Esophagus muscularis mucosa (tissue), 4 donors: ENCODE results near the gene PDP2. TPM values are rescaled to one million over a fixed set of nuclear protein-coding genes. Genes with fewer than 3 reads are reported as not detected.

ENCODE experiments used
- DNase-seq: peaks from one replicate; pipeline ENCODE4 v3.0.0-alpha.2; 2017; ENCODE audit errors: extremely low spot score
- H3K27ac ChIP-seq, 4 donors: fragments of 200-600 bp; sonication (generic); replicated peaks in 1 of 4; 1 replicate in 3 of 4; 2 replicates in 1 of 4; pipeline ENCODE4 v1.5.1; 2016 to 2019; ENCODE audit warnings: mild to moderate bottlenecking in 1 of 4
- H3K27me3 ChIP-seq, 4 donors: fragments of 200-600 bp; sonication (generic); one replicate each; pipeline versions ENCODE4 v1.5.1 to v1.6.0; 2016 to 2019
- H3K36me3 ChIP-seq, 4 donors: fragments of 200-600 bp; sonication (generic); one replicate each; pipeline ENCODE4 v1.5.1; 2016 to 2019
- H3K4me1 ChIP-seq, 4 donors: fragments of 200-600 bp; sonication (generic); one replicate each; pipeline ENCODE4 v1.5.1; 2016 to 2019
- H3K4me3 ChIP-seq, 4 donors: fragments of 200-600 bp; sonication (generic); 1 replicate in 2 of 4; 2 replicates in 2 of 4; pipeline ENCODE4 v1.5.1; 2016 to 2019; ENCODE audit warnings: mild to moderate bottlenecking in 4 of 4, moderate library complexity in 1 of 4
- H3K9me3 ChIP-seq, 4 donors: fragments of 200-600 bp; sonication (generic); 1 replicate in 3 of 4; 2 replicates in 1 of 4; pipeline ENCODE4 v1.5.1; 2016 to 2019
- CTCF ChIP-seq, 3 experiments: fragments of 200-600 bp in 2 of 3; fragments of 450-650 bp in 1 of 3; sonication (generic) in 2 of 3; IDR thresholded peaks; one replicate each; pipeline ENCODE4 v1.5.1; 2017 to 2019; ENCODE audit warnings: antibody characterized with exemption in 3 of 3, mild to moderate bottlenecking in 2 of 3, moderate library complexity in 1 of 3
- EP300 ChIP-seq: sonication (generic); formaldehyde crosslinking; IDR thresholded peaks from one replicate; pipeline ENCODE4 v1.6.1; 2017; ENCODE audit warnings: antibody characterized with exemption
- POLR2A ChIP-seq: fragments of 450-650 bp; IDR thresholded peaks from one replicate; pipeline ENCODE4 v1.6.1; 2017; ENCODE audit warnings: antibody characterized with exemption, moderate library complexity, mild to moderate bottlenecking, low read depth
- POLR2AphosphoS5 ChIP-seq, 2 donors: sonication (generic); formaldehyde crosslinking; IDR thresholded peaks; one replicate each; pipeline ENCODE4 v1.6.1; 2017; ENCODE audit warnings: antibody characterized with exemption in 2 of 2
- WGBS: methylation state at CpG from one replicate; pipeline ENCODE4 v1.1.5; 2018; 5-methylcytosine and 5-hydroxymethylcytosine counted together
- intact Hi-C: fragments of 100-400 bp; cut with DNase I; formaldehyde crosslinking; loops from one replicate; pipeline ENCODE4 v1.15.1; 2023
- total RNA-seq, 4 donors: library from RNA; depleted of rRNA; stranded (reverse); fragments of >200 nt; gene quantifications; one replicate each; pipeline versions ENCODE4 v1.1.0 to v1.2.1, GENCODE V29; 2016

The PDP2 gene
- total RNA-seq, 4 donors from 2014 or later = 5.5 to 9.3 (median 7.6) TPM

GRCh38 chr16:66886321-66886720 is 6.0 kb downstream of the PDP2 start:
- TF ChIP-seq POLR2AphosphoS5 (IDR thresholded peaks at IDR 0.05) (no peak), EP300 (no peak), CTCF (IDR thresholded peaks at IDR 0.05) (no peak), POLR2A (no peak)
- no peak for DNase-seq
- H3K4me1 ChIP-seq = peaks cover 3 to 9% (median 4%) of the 10 kb centered on the region in 4 donors
- no peak overlapping the region for H3K27ac ChIP-seq
- no peaks in the 10 kb centered on the region for H3K27me3 ChIP-seq
- H3K4me3 ChIP-seq = no peak overlapping the region
- intact Hi-C loops = no loop called here
- no peaks in the 10 kb centered on the region for H3K9me3 ChIP-seq
- 65% methylated on average over 2 of the region's 2 CpGs for whole genome bisulfite sequencing
- H3K36me3 ChIP-seq = peaks cover 12 to 46% (median 22%) of the 10 kb centered on the region in 4 donors

- WGBS = 81% methylated on average over 3 of the region's 3 CpGs
- no peaks in the 10 kb centered on the region for H3K9me3 ChIP-seq
Measured at GRCh38 chr16:66886914-66887313, 6.6 kb downstream of the PDP2 start.

GRCh38 chr16:66888647-66889615 is 8.6 kb downstream of the PDP2 start:
- 89% methylated on average over 6 of the region's 6 CpGs for WGBS
- Histone ChIP-seq H3K27ac (no peak overlapping the region), H3K9me3 (no peaks in the 10 kb centered on the region), H3K36me3 (peaks cover 12 to 33% (median 22%) of the 10 kb centered on the region in 4 donors), H3K4me1 (no peaks in the 10 kb centered on the region), H3K4me3 (no peak overlapping the region), H3K27me3 (no peaks in the 10 kb centered on the region)
- no peak for DNase-seq
- TF ChIP-seq EP300 = no peak
- TF ChIP-seq CTCF (IDR thresholded peaks at IDR 0.05) = no peak
- no peak for TF ChIP-seq POLR2A
- intact Hi-C loops = no loop called here

More at GRCh38 chr16:66886914-66887313, 6.6 kb downstream of the PDP2 start:
- Histone ChIP-seq H3K4me3 (no peak overlapping the region), H3K27ac (no peak overlapping the region), H3K4me1 (peaks cover 0 to 3% (median 0%) of the 10 kb centered on the region in 4 donors), H3K36me3 (peaks cover 12 to 46% (median 22%) of the 10 kb centered on the region in 4 donors), H3K27me3 (no peaks in the 10 kb centered on the region)
- intact Hi-C loops = no loop called here
- TF ChIP-seq CTCF (IDR thresholded peaks at IDR 0.05) (no peak), POLR2AphosphoS5 (IDR thresholded peaks at IDR 0.05) (no peak), POLR2A (no peak), EP300 (no peak)
- DNase-seq = no peak

GRCh38 chr16:66889622-66890021 is 9.3 kb downstream of the PDP2 start:
- Histone ChIP-seq H3K36me3 (peaks cover 9 to 27% (median 18%) of the 10 kb centered on the region in 4 donors), H3K27ac (no peak overlapping the region), H3K4me3 (no peak overlapping the region), H3K9me3 (no peaks in the 10 kb centered on the region), H3K27me3 (no peaks in the 10 kb centered on the region), H3K4me1 (no peaks in the 10 kb centered on the region)
- WGBS = 77% methylated on average over 4 of the region's 4 CpGs
- no peak for TF ChIP-seq POLR2AphosphoS5 (IDR thresholded peaks at IDR 0.05)
- no peak for TF ChIP-seq POLR2A
- TF ChIP-seq CTCF (IDR thresholded peaks at IDR 0.05) = no peak
- no peak for TF ChIP-seq EP300
- DNase-seq = no peak
- intact Hi-C loops = no loop called here
